Activated CD4-positive, alpha-beta T cell treated with anti-CD3 and anti-CD28 coated beads, Interleukin-2, amount 50 U/mL, for 4 hours (primary cell): ENCODE data around the gene EIF2AK3.

Source experiments
- DNase-seq, 2 experiments: peaks; one replicate each; pipeline ENCODE4 v3.0.0-alpha.2; 2020

EIF2AK3 gene

DNA sequence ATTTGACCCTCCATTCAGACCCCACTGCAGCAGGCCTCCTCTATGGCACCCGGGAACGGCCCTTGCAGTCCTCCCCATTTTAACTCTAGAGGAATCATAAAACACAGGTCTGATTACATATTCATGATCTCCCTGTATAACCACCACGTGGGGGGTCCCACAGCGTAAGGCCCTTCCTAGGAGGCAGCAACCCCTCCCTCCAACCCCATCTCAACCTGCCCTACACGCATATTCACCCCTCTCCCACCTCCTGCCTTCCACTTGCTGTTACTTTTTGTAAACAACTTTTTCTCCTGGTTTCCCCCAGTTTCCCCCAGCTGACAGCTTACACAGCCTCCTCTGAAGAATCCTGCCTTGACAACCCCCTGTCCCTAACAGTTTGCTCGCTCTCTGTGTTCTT is 89.6 kb downstream of the EIF2AK3 start:
- no peak for DNase-seq

DNA sequence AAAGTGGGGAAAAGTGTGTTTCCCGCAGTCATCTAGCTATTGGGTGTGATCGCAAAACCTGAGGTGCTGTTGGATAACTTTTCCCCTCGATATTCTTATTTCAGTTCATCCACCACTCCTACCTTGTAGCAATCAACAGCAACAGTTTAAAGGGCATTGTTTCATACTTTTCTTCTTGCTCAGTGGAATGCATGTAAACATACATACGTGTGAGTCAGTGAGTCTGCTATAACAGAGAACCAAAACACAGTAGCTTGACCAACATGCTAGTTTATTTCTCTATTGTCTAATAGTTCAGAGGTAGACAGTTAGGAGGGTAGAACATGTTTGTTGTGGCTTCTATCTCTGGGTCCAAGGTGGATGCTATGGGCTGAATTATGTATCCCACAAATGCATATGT is 97.2 kb downstream of the EIF2AK3 start:
- no peak for DNase-seq

DNA sequence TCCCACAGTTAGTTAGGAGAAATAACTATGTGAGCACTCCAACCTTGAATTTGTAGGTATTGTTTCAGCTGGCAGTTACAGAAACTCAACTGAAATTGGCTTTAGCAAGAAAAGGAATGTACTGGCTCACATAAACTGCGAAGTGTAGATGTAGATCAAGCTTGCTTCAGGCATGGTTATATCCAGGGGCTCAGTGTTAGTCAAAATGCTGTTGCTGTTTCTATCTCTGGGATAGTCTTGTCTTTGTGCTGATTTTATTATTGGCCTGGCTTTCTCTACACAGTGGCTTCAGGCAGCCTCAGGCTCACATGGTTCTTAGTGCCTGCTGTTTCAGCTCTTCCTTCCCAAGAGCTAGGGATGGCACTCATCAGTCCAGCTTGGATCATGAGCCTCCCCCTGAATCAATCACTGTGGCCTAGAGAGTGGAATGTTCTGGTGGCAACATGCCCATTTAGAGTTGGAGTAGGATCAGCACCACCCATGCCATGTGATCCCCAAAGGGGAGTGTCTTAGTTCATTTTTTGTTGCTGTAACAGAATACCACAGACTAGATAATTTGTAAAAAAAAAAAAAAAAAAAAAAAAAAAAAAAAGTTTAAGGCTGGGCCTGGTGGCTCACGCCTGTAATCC is 105.7 kb downstream of the EIF2AK3 start:
- DNase-seq, result no peak

- no peak for DNase-seq
These were observed 109.5 kb downstream of the EIF2AK3 start for GRCh38 chr2:88517759-88518201.
